H1 (cell line): ENCODE measurements around the gene ELMO3.

Source experiments
- EP300 ChIP-seq, 2 experiments: IDR thresholded peaks; 1 replicate in 1 of 2; 2 replicates in 1 of 2; pipeline ENCODE4 v1.6.1; 2011 to 2012; ENCODE audit warnings: low read depth in 2 of 2, low read length in 2 of 2, mild to moderate bottlenecking in 2 of 2, borderline replicate concordance in 1 of 2, inconsistent platforms in 1 of 2, moderate library complexity in 1 of 2
- EZH2 ChIP-seq: fragments of 200-600 bp; sonication (generic); IDR thresholded peaks from 2 replicates; pipeline ENCODE4 v1.7.1; 2012; ENCODE audit warnings: low read depth, mild to moderate bottlenecking, moderate library complexity, low read length, inconsistent platforms; ENCODE audit not compliant: severe bottlenecking
- GABPA ChIP-seq: IDR thresholded peaks from 2 replicates; pipeline ENCODE4 v1.6.1; 2011; ENCODE audit warnings: mild to moderate bottlenecking, low read length, moderate library complexity, borderline replicate concordance; ENCODE audit not compliant: insufficient read depth
- GTF2F1 ChIP-seq: IDR thresholded peaks from 2 replicates; pipeline ENCODE4 v1.6.1; 2012; ENCODE audit warnings: low read depth, low read length, improper control_type of control experiment, borderline replicate concordance
- POLR2A ChIP-seq, 2 experiments: IDR thresholded peaks; 1 replicate in 1 of 2; 2 replicates in 1 of 2; pipeline ENCODE4 v1.6.1; 2011; ENCODE audit warnings: low read depth in 2 of 2, low read length in 2 of 2, mild to moderate bottlenecking in 2 of 2; ENCODE audit errors: control extremely low read depth in 1 of 2
- POLR2AphosphoS5 ChIP-seq: IDR thresholded peaks from 2 replicates; pipeline ENCODE4 v1.6.1; 2011; ENCODE audit warnings: low read depth, low read length
- SIN3A ChIP-seq, 2 experiments: IDR thresholded peaks in 1 of 2; conservative IDR thresholded peaks in 1 of 2; 2 replicates each; pipeline ENCODE4 v1.6.1; 2011 to 2012; ENCODE audit warnings: low read length in 2 of 2, improper control_type of control experiment in 1 of 2, low read depth in 1 of 2, mild to moderate bottlenecking in 1 of 2
- SIX5 ChIP-seq: IDR thresholded peaks from 2 replicates; pipeline ENCODE4 v1.6.1; 2011; ENCODE audit warnings: mild to moderate bottlenecking, low read depth, low read length
- SP1 ChIP-seq: IDR thresholded peaks from 2 replicates; pipeline ENCODE4 v1.6.1; 2011; ENCODE audit warnings: low read depth, low read length
- TAF1 ChIP-seq: IDR thresholded peaks from 2 replicates; pipeline ENCODE4 v1.6.1; 2011; ENCODE audit warnings: mild to moderate bottlenecking, low read depth, low read length
- TF ChIP-seq, protein P1 (sequence below), 3 experiments: IDR thresholded peaks; 1 replicate in 2 of 3; 2 replicates in 1 of 3; pipeline versions ENCODE4 v1.5.1 to v1.6.1; 2011; ENCODE audit warnings: low read length in 3 of 3, mild to moderate bottlenecking in 3 of 3, inconsistent platforms in 2 of 3, low read depth in 1 of 3, moderate library complexity in 1 of 3; ENCODE audit not compliant: insufficient read depth in 1 of 3; ENCODE audit errors: control extremely low read depth in 1 of 3
- TF ChIP-seq, protein P2 (sequence below): IDR thresholded peaks from 2 replicates; pipeline ENCODE4 v1.6.1; 2011; ENCODE audit warnings: low read depth, mild to moderate bottlenecking, low read length; ENCODE audit not compliant: insufficient read depth

GRCh38 chr16:67196881-67197280 is 2.0 kb upstream of the ELMO3 start:
- TF ChIP-seq, protein P1, sequence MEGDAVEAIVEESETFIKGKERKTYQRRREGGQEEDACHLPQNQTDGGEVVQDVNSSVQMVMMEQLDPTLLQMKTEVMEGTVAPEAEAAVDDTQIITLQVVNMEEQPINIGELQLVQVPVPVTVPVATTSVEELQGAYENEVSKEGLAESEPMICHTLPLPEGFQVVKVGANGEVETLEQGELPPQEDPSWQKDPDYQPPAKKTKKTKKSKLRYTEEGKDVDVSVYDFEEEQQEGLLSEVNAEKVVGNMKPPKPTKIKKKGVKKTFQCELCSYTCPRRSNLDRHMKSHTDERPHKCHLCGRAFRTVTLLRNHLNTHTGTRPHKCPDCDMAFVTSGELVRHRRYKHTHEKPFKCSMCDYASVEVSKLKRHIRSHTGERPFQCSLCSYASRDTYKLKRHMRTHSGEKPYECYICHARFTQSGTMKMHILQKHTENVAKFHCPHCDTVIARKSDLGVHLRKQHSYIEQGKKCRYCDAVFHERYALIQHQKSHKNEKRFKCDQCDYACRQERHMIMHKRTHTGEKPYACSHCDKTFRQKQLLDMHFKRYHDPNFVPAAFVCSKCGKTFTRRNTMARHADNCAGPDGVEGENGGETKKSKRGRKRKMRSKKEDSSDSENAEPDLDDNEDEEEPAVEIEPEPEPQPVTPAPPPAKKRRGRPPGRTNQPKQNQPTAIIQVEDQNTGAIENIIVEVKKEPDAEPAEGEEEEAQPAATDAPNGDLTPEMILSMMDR (IDR thresholded peaks at IDR 0.05; ENCODE audit: control extremely low read depth in 1 of 3, insufficient read depth in 1 of 3, low read depth in 1 of 3, low read length in 3 of 3) = no peak
- no peak for TF ChIP-seq POLR2AphosphoS5
- no peak for TF ChIP-seq SP1
- TF ChIP-seq GTF2F1 = no peak
- no peak for TF ChIP-seq SIX5
- no peak for TF ChIP-seq EZH2
- TF ChIP-seq, protein P2, sequence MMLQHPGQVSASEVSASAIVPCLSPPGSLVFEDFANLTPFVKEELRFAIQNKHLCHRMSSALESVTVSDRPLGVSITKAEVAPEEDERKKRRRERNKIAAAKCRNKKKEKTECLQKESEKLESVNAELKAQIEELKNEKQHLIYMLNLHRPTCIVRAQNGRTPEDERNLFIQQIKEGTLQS = no peak
- TF ChIP-seq POLR2A (IDR thresholded peaks at IDR 0.05; ENCODE audit: control extremely low read depth in 1 of 2, low read depth in 2 of 2, low read length in 2 of 2) = no peak
- TF ChIP-seq SIN3A (conservative IDR thresholded peaks at IDR 0.05 in 1 of 2, IDR thresholded peaks at IDR 0.05 in 1 of 2; ENCODE audit: low read depth in 1 of 2, low read length in 2 of 2) = no peak
- TF ChIP-seq TAF1 = no peak
- TF ChIP-seq GABPA = no peak
- no peak for TF ChIP-seq EP300 (IDR thresholded peaks at IDR 0.05; ENCODE audit: borderline replicate concordance in 1 of 2, low read depth in 2 of 2, low read length in 2 of 2)
